ENCODE data around the gene CMTM7.
"Not testable (repeated sequence)": the region's sequence is repeated elsewhere in the genome, so short reads cannot be mapped to it uniquely, and the experiment has no call there.

Gene CMTM7

GRCh38 chr3:32435911-32436815 is 44.5 kb downstream of the CMTM7 start:
- no peak overlapping the region for H3K27ac ChIP-seq (ENCODE audit: low read depth in 2 of 2, low read length in 2 of 2)
- H3K4me3 ChIP-seq (ENCODE audit: low read length in 2 of 2) = no peak overlapping the region
- H3K36me3 ChIP-seq (ENCODE audit: control insufficient read depth in 2 of 2, insufficient read depth in 2 of 2, low read length in 2 of 2) = no peaks in the 10 kb centered on the region
- H3K9me3 ChIP-seq (ENCODE audit: control insufficient read depth in 2 of 2, low read length in 2 of 2) = no peaks in the 10 kb centered on the region
- H3K4me1 ChIP-seq (ENCODE audit: control insufficient read depth in 2 of 2, insufficient read depth in 2 of 2, low read length in 2 of 2) = peaks cover 0 to 13% of the 10 kb centered on the region in 2 donors
- no peaks in the 10 kb centered on the region for H3K27me3 ChIP-seq (ENCODE audit: control insufficient read depth in 2 of 2, insufficient read depth in 2 of 2, low read length in 2 of 2)
- H3K9ac ChIP-seq (ENCODE audit: low read depth in 1 of 2, low read length in 2 of 2) = no peak overlapping the region

- Histone ChIP-seq H3K4me3 (ENCODE audit: low read length in 2 of 2) (no peak overlapping the region), H3K4me1 (ENCODE audit: control insufficient read depth in 2 of 2, insufficient read depth in 2 of 2, low read length in 2 of 2) (peaks cover 0 to 11% of the 10 kb centered on the region in 2 donors), H3K9ac (ENCODE audit: low read depth in 1 of 2, low read length in 2 of 2) (no peak overlapping the region), H3K27ac (ENCODE audit: low read depth in 2 of 2, low read length in 2 of 2) (no peak overlapping the region), H3K9me3 (ENCODE audit: control insufficient read depth in 2 of 2, low read length in 2 of 2) (no peaks in the 10 kb centered on the region), H3K27me3 (ENCODE audit: control insufficient read depth in 2 of 2, insufficient read depth in 2 of 2, low read length in 2 of 2) (no peaks in the 10 kb centered on the region), H3K36me3 (ENCODE audit: control insufficient read depth in 2 of 2, insufficient read depth in 2 of 2, low read length in 2 of 2) (no peaks in the 10 kb centered on the region)
Measured at GRCh38 chr3:32436816-32437189, 45.1 kb downstream of the CMTM7 start.

- peaks cover 0 to 3% of the 10 kb centered on the region in 2 donors for H3K4me1 ChIP-seq (ENCODE audit: control insufficient read depth in 2 of 2, insufficient read depth in 2 of 2, low read length in 2 of 2)
- no peak overlapping the region for H3K27ac ChIP-seq (ENCODE audit: low read depth in 2 of 2, low read length in 2 of 2)
- H3K9me3 ChIP-seq (ENCODE audit: control insufficient read depth in 2 of 2, low read length in 2 of 2) = no peaks in the 10 kb centered on the region
Measured at GRCh38 chr3:32437896-32438295, 46.2 kb downstream of the CMTM7 start.

GRCh38 chr3:32438596-32439344 is 47.1 kb downstream of the CMTM7 start:
- H3K27ac ChIP-seq (ENCODE audit: low read depth in 2 of 2, low read length in 2 of 2) = no peak overlapping the region

More at GRCh38 chr3:32437896-32438295, 46.2 kb downstream of the CMTM7 start:
- H3K4me3 ChIP-seq (ENCODE audit: low read length in 2 of 2) = no peak overlapping the region
- H3K9ac ChIP-seq (ENCODE audit: low read depth in 1 of 2, low read length in 2 of 2) = no peak overlapping the region
- H3K27me3 ChIP-seq (ENCODE audit: control insufficient read depth in 2 of 2, insufficient read depth in 2 of 2, low read length in 2 of 2) = no peaks in the 10 kb centered on the region
- H3K36me3 ChIP-seq (ENCODE audit: control insufficient read depth in 2 of 2, insufficient read depth in 2 of 2, low read length in 2 of 2) = no peaks in the 10 kb centered on the region

GRCh38 chr3:32439421-32439820 is 47.8 kb downstream of the CMTM7 start:
- not testable (repeated sequence) for H3K36me3 ChIP-seq (ENCODE audit: control insufficient read depth in 2 of 2, insufficient read depth in 2 of 2, low read length in 2 of 2); H3K4me1 ChIP-seq (ENCODE audit: control insufficient read depth in 2 of 2, insufficient read depth in 2 of 2, low read length in 2 of 2); H3K27me3 ChIP-seq (ENCODE audit: control insufficient read depth in 2 of 2, insufficient read depth in 2 of 2, low read length in 2 of 2); H3K27ac ChIP-seq (ENCODE audit: low read depth in 2 of 2, low read length in 2 of 2); H3K4me3 ChIP-seq (ENCODE audit: low read length in 2 of 2); H3K9me3 ChIP-seq (ENCODE audit: control insufficient read depth in 2 of 2, low read length in 2 of 2); H3K9ac ChIP-seq (ENCODE audit: low read depth in 1 of 2, low read length in 2 of 2)

More at GRCh38 chr3:32438596-32439344, 47.1 kb downstream of the CMTM7 start:
- Histone ChIP-seq H3K27me3 (ENCODE audit: control insufficient read depth in 2 of 2, insufficient read depth in 2 of 2, low read length in 2 of 2) (no peaks in the 10 kb centered on the region), H3K9me3 (ENCODE audit: control insufficient read depth in 2 of 2, low read length in 2 of 2) (no peaks in the 10 kb centered on the region), H3K4me3 (ENCODE audit: low read length in 2 of 2) (no peak overlapping the region), H3K36me3 (ENCODE audit: control insufficient read depth in 2 of 2, insufficient read depth in 2 of 2, low read length in 2 of 2) (no peaks in the 10 kb centered on the region), H3K4me1 (ENCODE audit: control insufficient read depth in 2 of 2, insufficient read depth in 2 of 2, low read length in 2 of 2) (no peaks in the 10 kb centered on the region), H3K9ac (ENCODE audit: low read depth in 1 of 2, low read length in 2 of 2) (no peak overlapping the region)

GRCh38 chr3:32440611-32441350 is 49.1 kb downstream of the CMTM7 start:
- no peaks in the 10 kb centered on the region for H3K9me3 ChIP-seq (ENCODE audit: control insufficient read depth in 2 of 2, low read length in 2 of 2)
- no peaks in the 10 kb centered on the region for H3K27me3 ChIP-seq (ENCODE audit: control insufficient read depth in 2 of 2, insufficient read depth in 2 of 2, low read length in 2 of 2)
- H3K4me3 ChIP-seq (ENCODE audit: low read length in 2 of 2) = no peak overlapping the region
- H3K4me1 ChIP-seq (ENCODE audit: control insufficient read depth in 2 of 2, insufficient read depth in 2 of 2, low read length in 2 of 2) = no peaks in the 10 kb centered on the region
- H3K36me3 ChIP-seq (ENCODE audit: control insufficient read depth in 2 of 2, insufficient read depth in 2 of 2, low read length in 2 of 2) = no peaks in the 10 kb centered on the region
- H3K9ac ChIP-seq (ENCODE audit: low read depth in 1 of 2, low read length in 2 of 2) = peak overlapping the region in 1 of 2 donors; percentile 34
- no peak overlapping the region for H3K27ac ChIP-seq (ENCODE audit: low read depth in 2 of 2, low read length in 2 of 2)

- no peak overlapping the region for H3K4me3 ChIP-seq (ENCODE audit: low read length in 2 of 2)
- H3K36me3 ChIP-seq (ENCODE audit: control insufficient read depth in 2 of 2, insufficient read depth in 2 of 2, low read length in 2 of 2) = no peaks in the 10 kb centered on the region
- no peaks in the 10 kb centered on the region for H3K27me3 ChIP-seq (ENCODE audit: control insufficient read depth in 2 of 2, insufficient read depth in 2 of 2, low read length in 2 of 2)
- no peaks in the 10 kb centered on the region for H3K4me1 ChIP-seq (ENCODE audit: control insufficient read depth in 2 of 2, insufficient read depth in 2 of 2, low read length in 2 of 2)
- H3K9ac ChIP-seq (ENCODE audit: low read depth in 1 of 2, low read length in 2 of 2) = no peak overlapping the region
- H3K9me3 ChIP-seq (ENCODE audit: control insufficient read depth in 2 of 2, low read length in 2 of 2) = no peaks in the 10 kb centered on the region
- H3K27ac ChIP-seq (ENCODE audit: low read depth in 2 of 2, low read length in 2 of 2) = no peak overlapping the region
Measured at GRCh38 chr3:32442766-32443165, 51.1 kb downstream of the CMTM7 start.

GRCh38 chr3:32443478-32443877 is 51.8 kb downstream of the CMTM7 start:
- H3K4me3 ChIP-seq (ENCODE audit: low read length in 2 of 2) = no peak overlapping the region
- H3K9me3 ChIP-seq (ENCODE audit: control insufficient read depth in 2 of 2, low read length in 2 of 2) = no peaks in the 10 kb centered on the region
- no peaks in the 10 kb centered on the region for H3K4me1 ChIP-seq (ENCODE audit: control insufficient read depth in 2 of 2, insufficient read depth in 2 of 2, low read length in 2 of 2)
- H3K27ac ChIP-seq (ENCODE audit: low read depth in 2 of 2, low read length in 2 of 2) = no peak overlapping the region
- H3K36me3 ChIP-seq (ENCODE audit: control insufficient read depth in 2 of 2, insufficient read depth in 2 of 2, low read length in 2 of 2) = no peaks in the 10 kb centered on the region
- H3K27me3 ChIP-seq (ENCODE audit: control insufficient read depth in 2 of 2, insufficient read depth in 2 of 2, low read length in 2 of 2) = no peaks in the 10 kb centered on the region
- no peak overlapping the region for H3K9ac ChIP-seq (ENCODE audit: low read depth in 1 of 2, low read length in 2 of 2)

GRCh38 chr3:32447865-32448400 is 56.3 kb downstream of the CMTM7 start:
- H3K27me3 ChIP-seq (ENCODE audit: control insufficient read depth in 2 of 2, insufficient read depth in 2 of 2, low read length in 2 of 2) = no peaks in the 10 kb centered on the region
- no peaks in the 10 kb centered on the region for H3K36me3 ChIP-seq (ENCODE audit: control insufficient read depth in 2 of 2, insufficient read depth in 2 of 2, low read length in 2 of 2)
- H3K4me3 ChIP-seq (ENCODE audit: low read length in 2 of 2) = no peak overlapping the region
- H3K4me1 ChIP-seq (ENCODE audit: control insufficient read depth in 2 of 2, insufficient read depth in 2 of 2, low read length in 2 of 2) = no peaks in the 10 kb centered on the region
- no peak overlapping the region for H3K27ac ChIP-seq (ENCODE audit: low read depth in 2 of 2, low read length in 2 of 2)
- no peak overlapping the region for H3K9ac ChIP-seq (ENCODE audit: low read depth in 1 of 2, low read length in 2 of 2)
- H3K9me3 ChIP-seq (ENCODE audit: control insufficient read depth in 2 of 2, low read length in 2 of 2) = no peaks in the 10 kb centered on the region
